Osteoblast (primary cell): Measurements from ENCODE around the gene ARHGAP9. TPM values are rescaled to one million over a fixed set of nuclear protein-coding genes. Genes with fewer than 3 reads are reported as not detected.

ENCODE experiments used
- DNase-seq: peaks from one replicate; pipeline ENCODE4 v3.0.0; 2011; ENCODE audit warnings: low spot score, mixed read lengths; ENCODE audit not compliant: insufficient read length; ENCODE audit errors: missing footprints
- H2AFZ ChIP-seq: 2 replicates; pipeline ENCODE4 v1.6.0; 2011; ENCODE audit warnings: mild to moderate bottlenecking, low read length
- H3K27ac ChIP-seq: 2 replicates; pipeline ENCODE4 v1.5.1; 2011; ENCODE audit warnings: mild to moderate bottlenecking, low read depth, low read length, moderate library complexity
- H3K27me3 ChIP-seq: 2 replicates; pipeline ENCODE4 v1.6.0; 2012; ENCODE audit warnings: mild to moderate bottlenecking, control low read depth, inconsistent platforms, low read length, moderate library complexity; ENCODE audit not compliant: insufficient read depth
- H3K36me3 ChIP-seq: 2 replicates; pipeline ENCODE4 v1.5.1; 2011; ENCODE audit warnings: mild to moderate bottlenecking, low read length, control low read depth, moderate library complexity; ENCODE audit not compliant: insufficient read depth
- H3K4me1 ChIP-seq: 2 replicates; pipeline ENCODE4 v1.5.1; 2011; ENCODE audit warnings: mild to moderate bottlenecking, low read length, control low read depth, moderate library complexity; ENCODE audit not compliant: insufficient read depth
- H3K4me2 ChIP-seq: 2 replicates; pipeline ENCODE4 v1.6.0; 2011; ENCODE audit warnings: mild to moderate bottlenecking, low read length; ENCODE audit not compliant: insufficient read depth
- H3K4me3 ChIP-seq: fragments of 200-600 bp; sonication (generic); 3 replicates; pipeline ENCODE4 v1.5.1; 2012; ENCODE audit warnings: mild to moderate bottlenecking, low read length, inconsistent platforms; ENCODE audit not compliant: insufficient read depth
- H3K79me2 ChIP-seq: 2 replicates; pipeline ENCODE4 v1.6.0; 2012; ENCODE audit warnings: mild to moderate bottlenecking, low read length, control low read depth, inconsistent platforms; ENCODE audit not compliant: insufficient read depth
- H3K9me3 ChIP-seq: 2 replicates; pipeline ENCODE4 v1.5.1; 2011; ENCODE audit warnings: low read depth, low read length, control low read depth
- H4K20me1 ChIP-seq: 2 replicates; pipeline ENCODE4 v1.6.0; 2012; ENCODE audit warnings: mild to moderate bottlenecking, low read length, control low read depth; ENCODE audit not compliant: insufficient read depth
- CTCF ChIP-seq: IDR thresholded peaks from 2 replicates; pipeline ENCODE4 v1.5.1; 2011; ENCODE audit warnings: mild to moderate bottlenecking, low read depth, low read length, moderate library complexity; ENCODE audit errors: extremely low read depth
- total RNA-seq: library from RNA; depleted of rRNA; stranded (reverse); fragments of >200 nt; gene quantifications from 2 replicates; pipeline ENCODE4 v1.2.3, GENCODE V29; 2012

Gene ARHGAP9
- total RNA-seq, 1 donor: 0.36 TPM

- no peak for DNase-seq
- Histone ChIP-seq H3K4me3 (no peak overlapping the region), H2AFZ (no peak overlapping the region), H3K27me3 (peaks cover 12% of the 10 kb centered on the region), H3K9me3 (no peaks in the 10 kb centered on the region), H3K4me2 (peak overlapping the region; percentile 2), H3K4me1 (peaks cover 16% of the 10 kb centered on the region), H3K27ac (no peak overlapping the region), H3K79me2 (no peaks in the 10 kb centered on the region), H4K20me1 (no peaks in the 10 kb centered on the region), H3K36me3 (no peaks in the 10 kb centered on the region)
- no peak for TF ChIP-seq CTCF
Measured at GRCh38 chr12:57460468-57460784, 19.2 kb downstream of the ARHGAP9 start.

GRCh38 chr12:57459750-57460467 is 19.8 kb downstream of the ARHGAP9 start, which contains the start of gene GLI1:
GLI1 (plus strand) TSS chr12:57459785; CDS start chr12:57463692, 3,907 bp downstream.
- Histone ChIP-seq H3K4me3 (peak within 1 kb of the TSS; percentile 78), H4K20me1 (no peaks in the 10 kb centered on the region), H3K36me3 (no peaks in the 10 kb centered on the region), H3K79me2 (no peaks in the 10 kb centered on the region), H3K4me1 (peaks cover 16% of the 10 kb centered on the region), H3K9me3 (no peaks in the 10 kb centered on the region), H2AFZ (peak within 1 kb of the TSS; percentile 90), H3K27me3 (peaks cover 12% of the 10 kb centered on the region), H3K27ac (peak within 1 kb of the TSS; percentile 38), H3K4me2 (peak within 1 kb of the TSS; percentile 93)
- TF ChIP-seq CTCF: no peak
- peak; percentile 96 for DNase-seq

- Histone ChIP-seq H4K20me1 (no peaks in the 10 kb centered on the region), H3K4me2 (peak overlapping the region; percentile 93), H3K4me1 (peaks cover 16% of the 10 kb centered on the region), H3K36me3 (no peaks in the 10 kb centered on the region), H2AFZ (peak overlapping the region; percentile 90), H3K9me3 (no peaks in the 10 kb centered on the region), H3K4me3 (peak overlapping the region; percentile 78), H3K79me2 (no peaks in the 10 kb centered on the region), H3K27ac (peak overlapping the region; percentile 38), H3K27me3 (peaks cover 12% of the 10 kb centered on the region)
- DNase-seq: peak; percentile 99
- peak; percentile 97 for TF ChIP-seq CTCF
Measured at GRCh38 chr12:57459055-57459749, 20.5 kb downstream of the ARHGAP9 start.

- Histone ChIP-seq H3K36me3 (no peaks in the 10 kb centered on the region), H4K20me1 (no peaks in the 10 kb centered on the region), H3K27me3 (peaks cover 12% of the 10 kb centered on the region), H3K79me2 (no peaks in the 10 kb centered on the region), H2AFZ (peak overlapping the region; percentile 90), H3K4me2 (peak overlapping the region; percentile 93), H3K4me3 (peak overlapping the region; percentile 78), H3K9me3 (no peaks in the 10 kb centered on the region), H3K27ac (peak overlapping the region; percentile 38), H3K4me1 (peaks cover 16% of the 10 kb centered on the region)
- TF ChIP-seq CTCF: no peak
- DNase-seq: no peak
Measured at GRCh38 chr12:57458665-57459054, 21.0 kb downstream of the ARHGAP9 start.
